ENCODE measurements around the gene RBM47.
A peak's percentile ranks its signal among the peaks of the same experiment; 100 is the strongest.

Gene RBM47

GRCh38 chr4:40515398-40516293 is 114.0 kb downstream of the RBM47 start:
- no peaks in the 10 kb centered on the region for H3K79me1 ChIP-seq (ENCODE audit: low read depth, low read length)
- no peak overlapping the region for H3K4me2 ChIP-seq (ENCODE audit: insufficient read depth, low read length, poor library complexity, severe bottlenecking)
- DNase-seq (ENCODE audit: low spot score), result no peak
- H3K27ac ChIP-seq (replicated peaks; ENCODE audit: low read length), result no peak overlapping the region
- H4K8ac ChIP-seq (ENCODE audit: low read depth, low read length), result no peak overlapping the region
- no peak overlapping the region for H4K91ac ChIP-seq (ENCODE audit: low read depth, low read length, poor library complexity)
- H3K36me3 ChIP-seq (replicated peaks in 1 of 2; ENCODE audit: control insufficient read depth in 2 of 2, insufficient read depth in 2 of 2, low read length in 2 of 2), result no peaks in the 10 kb centered on the region
- H3K23ac ChIP-seq (ENCODE audit: low read depth, low read length, poor library complexity), result no peak overlapping the region
- H3K9me3 ChIP-seq (replicated peaks in 1 of 2; ENCODE audit: control insufficient read depth in 2 of 2, insufficient read depth in 1 of 2, low read depth in 1 of 2, low read length in 2 of 2), result no peaks in the 10 kb centered on the region
- H2BK15ac ChIP-seq (ENCODE audit: low read length), result no peak overlapping the region
- no peak overlapping the region for H3K9ac ChIP-seq (ENCODE audit: low read depth, low read length, poor library complexity)
- WGBS, 2 donors (ENCODE audit: extremely low coverage in 2 of 2, insufficient read length in 2 of 2, insufficient replicate concordance in 1 of 2), result no CpG with 5 or more reads among the region's 15 CpGs
- no peak overlapping the region for H3K4ac ChIP-seq (ENCODE audit: low read length)
- peaks cover 0 to 11% of the 10 kb centered on the region in 2 donors for H3K4me1 ChIP-seq (ENCODE audit: control insufficient read depth in 2 of 2, insufficient read depth in 1 of 2, low read depth in 1 of 2, low read length in 2 of 2)
- H2AFZ ChIP-seq (ENCODE audit: low read length), result no peak overlapping the region
- no peak overlapping the region for H2BK120ac ChIP-seq (ENCODE audit: low read depth, low read length)
- no peaks in the 10 kb centered on the region for H3K27me3 ChIP-seq (ENCODE audit: control insufficient read depth in 3 of 3, insufficient read depth in 3 of 3, low read depth in 1 of 3, low read length in 3 of 3)
- peak overlapping the region; percentile 11 for H3K18ac ChIP-seq (ENCODE audit: low read length)
- H2BK5ac ChIP-seq (ENCODE audit: low read length), result no peak overlapping the region
- H3K14ac ChIP-seq (ENCODE audit: low read length), result no peak overlapping the region
- H2BK12ac ChIP-seq (ENCODE audit: low read length), result no peak overlapping the region
- H2AK5ac ChIP-seq (ENCODE audit: low read depth, low read length), result no peak overlapping the region
- no peak overlapping the region for H3K4me3 ChIP-seq (ENCODE audit: low read length in 2 of 2)

GRCh38 chr4:40515037-40515397 is 114.6 kb downstream of the RBM47 start:
- Histone ChIP-seq H3K27me3 (ENCODE audit: control insufficient read depth in 3 of 3, insufficient read depth in 3 of 3, low read depth in 1 of 3, low read length in 3 of 3) (no peaks in the 10 kb centered on the region), H3K9me3 (replicated peaks in 1 of 2; ENCODE audit: control insufficient read depth in 2 of 2, insufficient read depth in 1 of 2, low read depth in 1 of 2, low read length in 2 of 2) (no peaks in the 10 kb centered on the region), H2AK5ac (ENCODE audit: low read depth, low read length) (no peak overlapping the region), H3K36me3 (replicated peaks in 1 of 2; ENCODE audit: control insufficient read depth in 2 of 2, insufficient read depth in 2 of 2, low read length in 2 of 2) (no peaks in the 10 kb centered on the region), H4K8ac (ENCODE audit: low read depth, low read length) (no peak overlapping the region), H3K79me1 (ENCODE audit: low read depth, low read length) (no peaks in the 10 kb centered on the region), H2BK12ac (ENCODE audit: low read length) (no peak overlapping the region), H2BK5ac (ENCODE audit: low read length) (no peak overlapping the region), H3K18ac (ENCODE audit: low read length) (peak overlapping the region; percentile 11), H3K27ac (replicated peaks; ENCODE audit: low read length) (no peak overlapping the region), H2BK120ac (ENCODE audit: low read depth, low read length) (no peak overlapping the region), H2BK15ac (ENCODE audit: low read length) (no peak overlapping the region), H3K14ac (ENCODE audit: low read length) (no peak overlapping the region), H3K4me3 (ENCODE audit: low read length in 2 of 2) (no peak overlapping the region), H3K4me1 (ENCODE audit: control insufficient read depth in 2 of 2, insufficient read depth in 1 of 2, low read depth in 1 of 2, low read length in 2 of 2) (peaks cover 0 to 11% of the 10 kb centered on the region in 2 donors), H3K9ac (ENCODE audit: low read depth, low read length, poor library complexity) (no peak overlapping the region), H3K4ac (ENCODE audit: low read length) (no peak overlapping the region), H2AFZ (ENCODE audit: low read length) (no peak overlapping the region), H3K23ac (ENCODE audit: low read depth, low read length, poor library complexity) (no peak overlapping the region), H3K4me2 (ENCODE audit: insufficient read depth, low read length, poor library complexity, severe bottlenecking) (no peak overlapping the region), H4K91ac (ENCODE audit: low read depth, low read length, poor library complexity) (no peak overlapping the region)
- WGBS, 2 donors (ENCODE audit: extremely low coverage in 2 of 2, insufficient read length in 2 of 2, insufficient replicate concordance in 1 of 2), result no CpG with 5 or more reads among the region's 2 CpGs
- DNase-seq (ENCODE audit: low spot score), result no peak

- H3K23ac ChIP-seq (ENCODE audit: low read depth, low read length, poor library complexity), result no peak overlapping the region
- no peak overlapping the region for H3K4me3 ChIP-seq (ENCODE audit: low read length in 2 of 2)
- no peak overlapping the region for H3K18ac ChIP-seq (ENCODE audit: low read length)
- no peaks in the 10 kb centered on the region for H3K36me3 ChIP-seq (replicated peaks in 1 of 2; ENCODE audit: control insufficient read depth in 2 of 2, insufficient read depth in 2 of 2, low read length in 2 of 2)
- H2AFZ ChIP-seq (ENCODE audit: low read length), result no peak overlapping the region
- no peak overlapping the region for H2BK15ac ChIP-seq (ENCODE audit: low read length)
- H3K4me2 ChIP-seq (ENCODE audit: insufficient read depth, low read length, poor library complexity, severe bottlenecking), result no peak overlapping the region
- H3K9me3 ChIP-seq (replicated peaks in 1 of 2; ENCODE audit: control insufficient read depth in 2 of 2, insufficient read depth in 1 of 2, low read depth in 1 of 2, low read length in 2 of 2), result no peaks in the 10 kb centered on the region
- no peaks in the 10 kb centered on the region for H3K27me3 ChIP-seq (ENCODE audit: control insufficient read depth in 3 of 3, insufficient read depth in 3 of 3, low read depth in 1 of 3, low read length in 3 of 3)
- peaks cover 0 to 11% of the 10 kb centered on the region in 2 donors for H3K4me1 ChIP-seq (ENCODE audit: control insufficient read depth in 2 of 2, insufficient read depth in 1 of 2, low read depth in 1 of 2, low read length in 2 of 2)
- no peak overlapping the region for H3K14ac ChIP-seq (ENCODE audit: low read length)
- H2BK120ac ChIP-seq (ENCODE audit: low read depth, low read length), result no peak overlapping the region
- no peak overlapping the region for H3K9ac ChIP-seq (ENCODE audit: low read depth, low read length, poor library complexity)
- no peak overlapping the region for H4K8ac ChIP-seq (ENCODE audit: low read depth, low read length)
- H4K91ac ChIP-seq (ENCODE audit: low read depth, low read length, poor library complexity), result no peak overlapping the region
- H2AK5ac ChIP-seq (ENCODE audit: low read depth, low read length), result no peak overlapping the region
- DNase-seq (ENCODE audit: low spot score), result no peak
- WGBS, 2 donors (ENCODE audit: extremely low coverage in 2 of 2, insufficient read length in 2 of 2, insufficient replicate concordance in 1 of 2), result no CpG with 5 or more reads among the region's 11 CpGs
- no peak overlapping the region for H3K27ac ChIP-seq (replicated peaks; ENCODE audit: low read length)
- no peak overlapping the region for H3K4ac ChIP-seq (ENCODE audit: low read length)
- no peak overlapping the region for H2BK5ac ChIP-seq (ENCODE audit: low read length)
- no peaks in the 10 kb centered on the region for H3K79me1 ChIP-seq (ENCODE audit: low read depth, low read length)
- H2BK12ac ChIP-seq (ENCODE audit: low read length), result no peak overlapping the region
Measured at GRCh38 chr4:40514497-40514951, 115.1 kb downstream of the RBM47 start.

GRCh38 chr4:40511036-40511614 is 118.5 kb downstream of the RBM47 start:
- Histone ChIP-seq H2BK5ac (ENCODE audit: low read length) (no peak overlapping the region), H3K27me3 (ENCODE audit: control insufficient read depth in 3 of 3, insufficient read depth in 3 of 3, low read depth in 1 of 3, low read length in 3 of 3) (no peaks in the 10 kb centered on the region), H3K27ac (replicated peaks; ENCODE audit: low read length) (no peak overlapping the region), H2BK120ac (ENCODE audit: low read depth, low read length) (no peak overlapping the region), H4K8ac (ENCODE audit: low read depth, low read length) (no peak overlapping the region), H3K23ac (ENCODE audit: low read depth, low read length, poor library complexity) (no peak overlapping the region), H3K14ac (ENCODE audit: low read length) (no peak overlapping the region), H3K79me1 (ENCODE audit: low read depth, low read length) (no peaks in the 10 kb centered on the region), H2AK5ac (ENCODE audit: low read depth, low read length) (no peak overlapping the region), H2BK12ac (ENCODE audit: low read length) (no peak overlapping the region), H3K9me3 (replicated peaks in 1 of 2; ENCODE audit: control insufficient read depth in 2 of 2, insufficient read depth in 1 of 2, low read depth in 1 of 2, low read length in 2 of 2) (no peaks in the 10 kb centered on the region), H3K4me3 (ENCODE audit: low read length in 2 of 2) (no peak overlapping the region), H3K4me1 (ENCODE audit: control insufficient read depth in 2 of 2, insufficient read depth in 1 of 2, low read depth in 1 of 2, low read length in 2 of 2) (peaks cover 0 to 13% of the 10 kb centered on the region in 2 donors), H3K36me3 (replicated peaks in 1 of 2; ENCODE audit: control insufficient read depth in 2 of 2, insufficient read depth in 2 of 2, low read length in 2 of 2) (no peaks in the 10 kb centered on the region), H3K9ac (ENCODE audit: low read depth, low read length, poor library complexity) (no peak overlapping the region), H3K18ac (ENCODE audit: low read length) (no peak overlapping the region), H2BK15ac (ENCODE audit: low read length) (no peak overlapping the region), H4K91ac (ENCODE audit: low read depth, low read length, poor library complexity) (no peak overlapping the region), H3K4ac (ENCODE audit: low read length) (no peak overlapping the region), H2AFZ (ENCODE audit: low read length) (no peak overlapping the region), H3K4me2 (ENCODE audit: insufficient read depth, low read length, poor library complexity, severe bottlenecking) (no peak overlapping the region)
- WGBS, 2 donors (ENCODE audit: extremely low coverage in 2 of 2, insufficient read length in 2 of 2, insufficient replicate concordance in 1 of 2), result no CpG with 5 or more reads among the region's 9 CpGs
- no peak for DNase-seq (ENCODE audit: low spot score)

Measured in neuronal stem cell (in vitro differentiated cells).